ENCODE data around the gene MAP7. TPM values are rescaled to one million over a fixed set of nuclear protein-coding genes. Genes with fewer than 3 reads are reported as not detected.

The MAP7 gene
- total and polyA plus RNA-seq, 2 experiments from 2014 or later, result 4.1 to 13.8 TPM

DNA sequence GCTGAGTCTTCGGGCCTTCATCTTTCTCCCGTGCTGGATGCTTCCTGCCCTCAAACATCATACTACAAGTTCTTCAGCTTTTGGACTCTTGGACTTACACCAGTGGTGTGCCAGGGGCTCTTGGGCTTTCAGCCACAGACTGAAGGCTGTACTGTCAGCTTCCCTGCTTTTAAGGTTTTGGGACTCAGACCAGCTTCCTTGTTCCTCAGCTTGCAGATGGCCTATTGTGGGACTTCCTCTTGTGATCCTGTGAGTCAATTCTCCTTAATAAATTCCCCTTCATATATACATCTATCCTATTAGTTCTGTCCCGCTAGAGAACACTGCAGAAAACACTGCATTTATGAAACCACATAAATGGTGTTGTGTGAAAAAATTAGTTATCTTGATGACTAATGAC lies 246.7 kb downstream of the MAP7 start:
- TF ChIP-seq, protein P1, sequence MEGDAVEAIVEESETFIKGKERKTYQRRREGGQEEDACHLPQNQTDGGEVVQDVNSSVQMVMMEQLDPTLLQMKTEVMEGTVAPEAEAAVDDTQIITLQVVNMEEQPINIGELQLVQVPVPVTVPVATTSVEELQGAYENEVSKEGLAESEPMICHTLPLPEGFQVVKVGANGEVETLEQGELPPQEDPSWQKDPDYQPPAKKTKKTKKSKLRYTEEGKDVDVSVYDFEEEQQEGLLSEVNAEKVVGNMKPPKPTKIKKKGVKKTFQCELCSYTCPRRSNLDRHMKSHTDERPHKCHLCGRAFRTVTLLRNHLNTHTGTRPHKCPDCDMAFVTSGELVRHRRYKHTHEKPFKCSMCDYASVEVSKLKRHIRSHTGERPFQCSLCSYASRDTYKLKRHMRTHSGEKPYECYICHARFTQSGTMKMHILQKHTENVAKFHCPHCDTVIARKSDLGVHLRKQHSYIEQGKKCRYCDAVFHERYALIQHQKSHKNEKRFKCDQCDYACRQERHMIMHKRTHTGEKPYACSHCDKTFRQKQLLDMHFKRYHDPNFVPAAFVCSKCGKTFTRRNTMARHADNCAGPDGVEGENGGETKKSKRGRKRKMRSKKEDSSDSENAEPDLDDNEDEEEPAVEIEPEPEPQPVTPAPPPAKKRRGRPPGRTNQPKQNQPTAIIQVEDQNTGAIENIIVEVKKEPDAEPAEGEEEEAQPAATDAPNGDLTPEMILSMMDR (IDR thresholded peaks at IDR 0.05; ENCODE audit: low read depth, low read length), result no peak
- no peaks in the 10 kb centered on the region for H3K36me3 ChIP-seq
- H3K4me3 ChIP-seq, result no peak overlapping the region
- no peaks in the 10 kb centered on the region for H3K27me3 ChIP-seq
- H3K4me1 ChIP-seq (ENCODE audit: low read depth), result no peaks in the 10 kb centered on the region
- H3K9me3 ChIP-seq (ENCODE audit: low read depth), result no peaks in the 10 kb centered on the region
- H3K27ac ChIP-seq, result no peak overlapping the region
- DNase-seq (ENCODE audit: low read depth in 1 of 2, low spot score in 1 of 2), result no peak

DNA sequence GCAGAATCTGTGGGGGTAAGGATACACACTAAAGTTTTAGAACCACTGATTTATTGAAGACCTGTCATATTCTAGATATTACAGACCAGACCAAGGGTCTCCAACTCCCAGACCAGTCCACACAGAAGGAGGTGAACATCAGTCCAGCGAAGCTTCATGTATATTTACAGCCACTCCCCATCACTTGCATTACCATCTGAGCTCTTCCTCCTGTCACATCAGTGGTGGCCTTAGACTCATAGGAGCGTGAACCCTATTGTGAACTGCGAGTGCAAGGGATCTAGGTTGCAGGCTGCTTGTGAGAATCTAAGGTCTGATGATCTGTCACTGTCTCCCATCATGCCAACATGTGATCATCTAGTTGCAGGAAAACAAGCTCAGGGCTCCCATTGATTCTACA lies 255.6 kb downstream of the MAP7 start:
- Histone ChIP-seq H3K4me3 (no peak overlapping the region), H3K27ac (no peak overlapping the region), H3K4me1 (ENCODE audit: low read depth) (peaks cover 9% of the 10 kb centered on the region), H3K9me3 (ENCODE audit: low read depth) (no peaks in the 10 kb centered on the region), H3K36me3 (no peaks in the 10 kb centered on the region), H3K27me3 (no peaks in the 10 kb centered on the region)
- DNase-seq (ENCODE audit: low read depth in 1 of 2, low spot score in 1 of 2), result no peak
- TF ChIP-seq, protein P1 (IDR thresholded peaks at IDR 0.05; ENCODE audit: low read depth, low read length), result no peak

Other genes starting within 250 kb of the MAP7 start
- gene MAP3K5, start 242.1 kb upstream of the MAP7 start, total RNA-seq, result 1.4 and 3.0 TPM in 2 replicates
- 2.8 and 3.3 TPM in 2 replicates for gene MAP3K5, start 242.1 kb upstream of the MAP7 start, polyA plus RNA-seq